Lower lobe of right lung (tissue), 2 donors: ENCODE measurements around the gene MFNG. TPM values are rescaled to one million over a fixed set of nuclear protein-coding genes. Genes with fewer than 3 reads are reported as not detected.

Experiments used
- ATAC-seq, 2 donors: fragments of 200-7000 bp; cut with Tn5 transposase; one replicate each; pipeline ENCODE4 v1.9.1; 2020 to 2022; ENCODE audit warnings: mild to moderate bottlenecking in 2 of 2, moderate library complexity in 2 of 2
- DNase-seq: peaks from one replicate; pipeline ENCODE4 v3.0.0-alpha.2; 2020
- H3K27ac ChIP-seq: fragments of 200-600 bp; one replicate; pipeline ENCODE4 v1.8.0; 2022
- H3K27me3 ChIP-seq: fragments of 200-600 bp; one replicate; pipeline ENCODE4 v1.8.0; 2022; ENCODE audit warnings: low read depth
- H3K36me3 ChIP-seq: fragments of 200-600 bp; one replicate; pipeline ENCODE4 v1.8.0; 2022; ENCODE audit warnings: mild to moderate bottlenecking
- H3K4me1 ChIP-seq: fragments of 200-600 bp; one replicate; pipeline ENCODE4 v1.8.0; 2022
- H3K4me3 ChIP-seq: fragments of 200-600 bp; one replicate; pipeline ENCODE4 v1.8.0; 2022; ENCODE audit warnings: mild to moderate bottlenecking
- H3K9me3 ChIP-seq: fragments of 200-600 bp; one replicate; pipeline ENCODE4 v1.8.0; 2022
- intact Hi-C: fragments of 100-400 bp; cut with DNase I; formaldehyde crosslinking; loops from one replicate; pipeline ENCODE4 v1.11.0; 2022
- total RNA-seq: library from RNA; stranded (reverse); fragmentation: NEBNext Ultra II Directional; extraction: Animal tissue kit (Norgen Biotek cat#: 25700); gene quantifications from one replicate; pipeline ENCODE4 v1.2.1, GENCODE V29; 2021
- TF ChIP-seq, protein P1 (sequence below): fragments of 200-600 bp; IDR thresholded peaks from one replicate; pipeline ENCODE4 v1.8.0; 2022; ENCODE audit warnings: antibody characterized with exemption, mild to moderate bottlenecking
- donor health status: DM: no; HTN: yes; CAD: no; lungs with severe emphysema.

The MFNG gene
- total RNA-seq, 1 donor from 2014 or later = 71.0 TPM

DNA sequence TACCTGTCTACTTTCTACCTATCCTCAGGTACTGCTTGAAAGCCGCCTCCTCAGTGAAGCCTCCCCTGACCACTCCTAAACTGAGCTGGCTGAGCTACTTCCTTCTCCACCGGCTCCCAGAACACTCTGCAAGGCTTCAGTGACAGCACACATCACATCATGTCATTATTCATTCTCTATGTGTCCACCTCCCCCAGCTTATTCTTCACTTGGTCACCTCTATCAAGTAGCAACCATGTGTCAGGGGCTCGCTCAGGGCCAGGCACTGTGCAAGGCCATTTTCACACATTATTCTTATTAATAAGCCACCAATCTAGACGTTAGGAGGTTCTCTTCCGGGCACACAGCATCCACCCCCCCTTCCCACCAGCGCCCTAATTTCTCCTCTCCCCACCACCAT lies 55.2 kb downstream of the MFNG start:
- no peak for ATAC-seq
- peaks cover 71% of the 10 kb centered on the region for H3K27me3 ChIP-seq
- intact Hi-C loops = no loop called here

DNA sequence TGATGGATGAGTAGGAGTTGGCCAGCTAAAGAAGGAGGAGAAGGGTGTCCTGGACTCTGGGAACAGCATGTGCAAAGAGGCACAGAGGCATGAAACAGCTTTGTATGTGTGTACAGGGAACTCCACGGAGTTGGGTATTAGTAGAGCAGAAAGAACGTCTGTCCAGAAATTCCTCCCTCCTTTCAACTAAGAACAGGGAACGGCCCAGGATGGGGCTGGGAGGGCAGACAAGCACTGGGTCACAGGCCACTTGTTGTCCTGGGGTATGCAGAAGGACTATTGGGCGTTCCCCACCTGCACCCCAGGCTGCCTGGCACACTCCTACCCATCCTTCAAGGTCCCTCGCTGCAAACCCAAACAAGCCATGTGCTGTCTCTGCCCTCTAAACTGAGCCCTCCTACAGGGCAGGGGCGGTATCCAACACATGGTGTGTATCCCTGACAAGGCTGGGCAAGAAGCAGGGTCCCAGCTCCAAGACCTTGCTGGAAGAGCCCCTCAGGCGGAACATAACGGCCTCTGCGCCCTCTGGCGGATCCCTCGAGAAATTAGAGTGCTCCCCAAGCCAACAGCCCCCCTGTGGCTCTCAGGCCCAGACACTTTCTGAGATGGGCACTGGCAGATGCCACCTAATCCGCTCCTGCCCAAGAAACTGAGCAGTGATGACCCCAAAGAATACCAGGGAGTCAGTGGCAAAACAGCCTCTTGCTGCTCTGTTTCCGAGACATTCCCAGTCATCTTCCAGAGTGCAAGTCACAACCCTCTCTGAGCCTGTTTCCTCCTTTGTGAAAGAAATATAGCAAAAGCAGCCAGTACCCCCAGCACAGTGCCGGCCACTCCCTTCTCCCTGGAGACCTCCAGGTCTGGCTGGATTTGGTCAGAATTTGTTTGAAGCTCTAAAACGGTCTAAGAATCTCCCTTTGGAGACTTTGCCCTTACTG lies 57.3 kb downstream of the MFNG start:
- peaks cover 72% of the 10 kb centered on the region for H3K27me3 ChIP-seq
- DNase-seq = no peak
- intact Hi-C loops = no loop called here

More for the DNA sequence above, 55.2 kb downstream of the MFNG start:
- Histone ChIP-seq H3K4me3 (no peak overlapping the region), H3K9me3 (no peaks in the 10 kb centered on the region), H3K27ac (no peak overlapping the region), H3K4me1 (peaks cover 12% of the 10 kb centered on the region), H3K36me3 (no peaks in the 10 kb centered on the region)
- DNase-seq = no peak
- TF ChIP-seq, protein P1, sequence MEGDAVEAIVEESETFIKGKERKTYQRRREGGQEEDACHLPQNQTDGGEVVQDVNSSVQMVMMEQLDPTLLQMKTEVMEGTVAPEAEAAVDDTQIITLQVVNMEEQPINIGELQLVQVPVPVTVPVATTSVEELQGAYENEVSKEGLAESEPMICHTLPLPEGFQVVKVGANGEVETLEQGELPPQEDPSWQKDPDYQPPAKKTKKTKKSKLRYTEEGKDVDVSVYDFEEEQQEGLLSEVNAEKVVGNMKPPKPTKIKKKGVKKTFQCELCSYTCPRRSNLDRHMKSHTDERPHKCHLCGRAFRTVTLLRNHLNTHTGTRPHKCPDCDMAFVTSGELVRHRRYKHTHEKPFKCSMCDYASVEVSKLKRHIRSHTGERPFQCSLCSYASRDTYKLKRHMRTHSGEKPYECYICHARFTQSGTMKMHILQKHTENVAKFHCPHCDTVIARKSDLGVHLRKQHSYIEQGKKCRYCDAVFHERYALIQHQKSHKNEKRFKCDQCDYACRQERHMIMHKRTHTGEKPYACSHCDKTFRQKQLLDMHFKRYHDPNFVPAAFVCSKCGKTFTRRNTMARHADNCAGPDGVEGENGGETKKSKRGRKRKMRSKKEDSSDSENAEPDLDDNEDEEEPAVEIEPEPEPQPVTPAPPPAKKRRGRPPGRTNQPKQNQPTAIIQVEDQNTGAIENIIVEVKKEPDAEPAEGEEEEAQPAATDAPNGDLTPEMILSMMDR = no peak

DNA sequence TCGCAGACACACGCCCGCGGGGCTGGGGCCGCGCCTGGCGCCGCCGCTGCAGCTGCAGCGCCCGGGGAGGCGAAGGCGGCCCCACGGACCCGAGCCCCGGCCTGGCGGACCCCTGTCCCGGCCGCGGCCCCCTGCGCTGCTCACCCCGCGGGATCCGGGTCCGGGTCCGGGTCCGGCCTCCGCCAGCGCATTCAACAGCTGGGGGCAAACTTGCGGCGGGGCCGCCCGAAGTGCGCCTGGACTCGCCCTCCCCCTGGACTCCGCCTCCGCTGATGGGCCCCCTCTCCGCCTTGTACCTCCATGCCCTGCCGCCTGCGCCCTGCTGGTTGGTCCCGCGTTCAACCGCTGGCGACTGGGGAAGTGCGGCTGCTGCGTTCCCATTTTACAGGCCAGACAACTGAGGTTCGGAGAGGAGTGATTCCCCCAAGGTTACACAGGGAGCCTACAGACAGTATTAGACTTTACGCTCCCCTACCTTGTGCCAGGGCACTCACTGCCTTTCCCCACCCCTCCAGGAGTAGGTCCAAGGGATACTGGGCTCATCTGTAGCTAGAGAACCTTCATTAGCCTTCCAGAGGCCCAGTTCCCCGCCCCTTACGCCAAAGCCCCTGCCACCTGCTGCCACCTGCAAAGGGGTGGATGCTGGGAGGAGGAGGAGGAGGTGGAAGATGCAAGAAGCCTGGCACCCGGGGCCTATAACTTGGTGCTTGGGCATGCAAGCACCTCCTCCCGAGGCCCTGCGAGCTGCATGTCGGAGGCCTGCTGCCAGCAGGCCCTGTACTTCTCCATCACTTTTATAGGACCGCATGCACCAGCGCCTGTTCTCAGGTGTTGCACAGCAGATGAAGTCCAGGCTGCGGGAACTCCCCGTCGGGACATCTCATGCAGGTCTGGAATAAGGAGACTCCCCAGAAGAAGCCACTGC lies 58.2 kb downstream of the MFNG start:
- ATAC-seq (no peak), DNase-seq (no peak)
- no peaks in the 10 kb centered on the region for H3K9me3 ChIP-seq
- peaks cover 12% of the 10 kb centered on the region for H3K4me1 ChIP-seq
- TF ChIP-seq, protein P1 = no peak
- H3K36me3 ChIP-seq = no peaks in the 10 kb centered on the region
- intact Hi-C loops = no loop called here
- H3K27ac ChIP-seq = no peak overlapping the region
- H3K27me3 ChIP-seq = peaks cover 66% of the 10 kb centered on the region
- H3K4me3 ChIP-seq = peak overlapping the region; percentile 50

More for the DNA sequence above, 57.3 kb downstream of the MFNG start:
- H3K27ac ChIP-seq = no peak overlapping the region
- H3K9me3 ChIP-seq = no peaks in the 10 kb centered on the region
- TF ChIP-seq, protein P1 = peak; percentile 78
- no peak overlapping the region for H3K4me3 ChIP-seq
- peak; percentile 37 to 58 for ATAC-seq
- H3K36me3 ChIP-seq = no peaks in the 10 kb centered on the region
- peaks cover 12% of the 10 kb centered on the region for H3K4me1 ChIP-seq

DNA sequence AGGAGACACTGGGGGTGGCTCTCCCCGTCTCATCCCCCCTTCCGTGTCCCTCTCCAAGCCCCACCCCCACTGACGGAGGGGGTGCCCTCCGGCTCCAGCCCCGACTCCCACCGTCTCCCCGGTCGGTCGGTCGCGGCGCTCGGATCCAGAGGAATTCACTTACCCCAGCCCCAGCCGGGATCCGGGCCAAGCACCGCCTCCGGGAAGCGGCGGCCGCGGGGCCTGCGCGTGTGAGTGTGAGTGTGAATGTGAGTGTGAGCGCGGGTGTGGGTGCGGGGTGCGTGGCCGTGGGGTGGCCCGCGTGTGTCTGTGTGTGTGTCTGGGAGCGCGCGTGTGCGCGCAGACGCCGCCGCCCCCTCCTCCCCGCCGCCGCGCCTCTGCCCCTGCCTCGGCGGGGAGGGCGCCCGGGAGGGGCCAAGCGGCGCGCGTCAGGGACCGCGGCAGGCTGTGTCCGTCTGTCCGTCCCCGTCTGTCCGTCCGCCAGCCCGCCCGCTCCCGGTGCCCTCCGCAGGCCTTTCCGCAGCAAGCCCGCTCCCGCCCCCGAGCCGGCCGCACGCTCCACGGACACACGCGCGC lies 59.0 kb downstream of the MFNG start, which contains the start of gene ELFN2:
Gene ELFN2, minus strand, starts transcription at position 345 of the 576 bp plus-strand sequence. CDS start 51,945 bp downstream, outside the sequence.
- no peaks in the 10 kb centered on the region for H3K9me3 ChIP-seq
- no peak for DNase-seq
- peaks cover 67% of the 10 kb centered on the region for H3K27me3 ChIP-seq
- ATAC-seq = peak in 1 of 2 donors; percentile 48
- intact Hi-C loops = no loop called here
- TF ChIP-seq, protein P1 = no peak
- no peak within 1 kb of the TSS for H3K27ac ChIP-seq
- H3K36me3 ChIP-seq = no peaks in the 10 kb centered on the region
- H3K4me3 ChIP-seq = peak within 1 kb of the TSS; percentile 50
- peaks cover 12% of the 10 kb centered on the region for H3K4me1 ChIP-seq

DNA sequence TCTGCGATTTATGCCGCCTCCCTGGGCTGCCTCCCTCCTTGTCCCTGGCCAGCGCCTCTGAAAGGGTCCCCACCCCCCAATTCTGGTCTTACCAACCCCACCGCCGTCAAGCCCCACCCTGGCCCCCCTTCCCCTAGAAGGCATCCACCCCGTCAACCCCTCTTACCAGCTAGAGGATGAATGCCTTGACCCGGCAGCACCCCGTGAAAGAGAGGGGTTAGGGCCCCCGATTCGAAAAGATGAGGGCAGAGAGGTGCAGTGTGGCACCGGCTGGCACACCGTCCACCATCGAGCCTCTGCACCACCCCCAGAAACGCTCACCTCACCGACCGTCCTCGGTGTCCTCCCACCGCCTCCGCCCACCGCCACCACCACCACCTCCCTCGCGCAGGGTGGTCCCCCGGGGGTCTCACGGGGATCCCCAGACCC lies 59.5 kb downstream of the MFNG start:
- intact Hi-C loops = no loop called here
- Histone ChIP-seq H3K27me3 (peaks cover 70% of the 10 kb centered on the region), H3K36me3 (no peaks in the 10 kb centered on the region), H3K4me1 (peaks cover 12% of the 10 kb centered on the region), H3K4me3 (peak overlapping the region; percentile 50), H3K27ac (no peak overlapping the region), H3K9me3 (no peaks in the 10 kb centered on the region)
- TF ChIP-seq, protein P1 = no peak
- ATAC-seq = peak in 1 of 2 donors; percentile 22
- DNase-seq = no peak
